Testis (tissue), 2 donors: Measurements from ENCODE around the gene AQP2.

Experiments used
- CTCF ChIP-seq, 3 experiments: fragments of 450-650 bp in 2 of 3; fragments of 200-600 bp in 1 of 3; sonication (generic) in 1 of 3; IDR thresholded peaks; one replicate each; pipeline ENCODE4 v1.5.1; 2016 to 2019; ENCODE audit warnings: antibody characterized with exemption in 3 of 3, mild to moderate bottlenecking in 2 of 3, moderate library complexity in 1 of 3
- POLR2A ChIP-seq: fragments of 450-650 bp; IDR thresholded peaks from one replicate; pipeline ENCODE4 v1.6.1; 2017; ENCODE audit warnings: antibody characterized with exemption, mild to moderate bottlenecking, moderate library complexity

GRCh38 chr12:49952391-49953055, 2.0 kb downstream of the AQP2 start:
- TF ChIP-seq POLR2A (no peak), CTCF (IDR thresholded peaks at IDR 0.05) (no peak)
